H9 (cell line): ENCODE results near the gene OR6F1. TPM values are rescaled to one million over a fixed set of nuclear protein-coding genes. Genes with fewer than 3 reads are reported as not detected.

Experiments used
- DNase-seq: peaks from one replicate; pipeline ENCODE4 v3.0.0-alpha.2; 2017
- H2AFZ ChIP-seq: one replicate; pipeline ENCODE4 v1.6.1; 2013; ENCODE audit warnings: mild to moderate bottlenecking, low read length, control low read depth, moderate library complexity
- H2AK5ac ChIP-seq: 2 replicates; pipeline ENCODE4 v1.6.1; 2013; ENCODE audit warnings: low read length, control low read depth, mixed read lengths; ENCODE audit not compliant: insufficient read length
- H2BK120ac ChIP-seq: one replicate; pipeline ENCODE4 v1.6.1; 2013; ENCODE audit warnings: low read depth, mild to moderate bottlenecking, low read length, control low read depth, inconsistent platforms; ENCODE audit not compliant: poor library complexity, severe bottlenecking
- H2BK12ac ChIP-seq: 2 replicates; pipeline ENCODE4 v1.6.1; 2013; ENCODE audit warnings: low read length, control low read depth, mixed read lengths, low read depth; ENCODE audit not compliant: insufficient read length
- H2BK15ac ChIP-seq: 2 replicates; pipeline ENCODE4 v1.6.1; 2013; ENCODE audit warnings: low read depth, low read length, control low read depth
- H2BK20ac ChIP-seq: one replicate; pipeline ENCODE4 v1.6.1; 2013; ENCODE audit warnings: low read depth, mild to moderate bottlenecking, low read length, control low read depth, inconsistent platforms; ENCODE audit not compliant: poor library complexity, severe bottlenecking
- H2BK5ac ChIP-seq: 2 replicates; pipeline ENCODE4 v1.6.1; 2013; ENCODE audit warnings: low read length, control low read depth, mixed read lengths; ENCODE audit not compliant: insufficient read length
- H3K14ac ChIP-seq: 2 replicates; pipeline ENCODE4 v1.6.1; 2013; ENCODE audit warnings: low read length, control low read depth; ENCODE audit not compliant: insufficient read depth
- H3K18ac ChIP-seq: 2 replicates; pipeline ENCODE4 v1.6.1; 2013; ENCODE audit warnings: low read depth, mild to moderate bottlenecking, mixed read lengths, low read length, control low read depth; ENCODE audit not compliant: insufficient read length
- H3K23ac ChIP-seq: 2 replicates; pipeline ENCODE4 v1.6.1; 2013; ENCODE audit warnings: low read length, control low read depth, mixed read lengths, low read depth; ENCODE audit not compliant: insufficient read length
- H3K23me2 ChIP-seq: 2 replicates; pipeline ENCODE4 v1.6.1; 2013; ENCODE audit warnings: low read depth, mild to moderate bottlenecking, mixed read lengths, low read length, control low read depth; ENCODE audit not compliant: insufficient read length, poor library complexity, severe bottlenecking
- H3K27ac ChIP-seq: 2 replicates; pipeline ENCODE4 v1.5.1; 2013; ENCODE audit warnings: low read length, control low read depth, mixed read lengths, low read depth; ENCODE audit not compliant: insufficient read length
- H3K27me3 ChIP-seq: 2 replicates; pipeline ENCODE4 v1.6.1; 2013; ENCODE audit warnings: low read length, control low read depth, inconsistent platforms; ENCODE audit not compliant: insufficient read depth
- H3K4ac ChIP-seq: 2 replicates; pipeline ENCODE4 v1.6.1; 2013; ENCODE audit warnings: low read depth, mild to moderate bottlenecking, control low read depth, inconsistent platforms, low read length, moderate library complexity
- H3K4me1 ChIP-seq: 2 replicates; pipeline ENCODE4 v1.6.1; 2013; ENCODE audit warnings: low read length, control low read depth, inconsistent platforms; ENCODE audit not compliant: insufficient read depth
- H3K4me2 ChIP-seq: 2 replicates; pipeline ENCODE4 v1.6.1; 2013; ENCODE audit warnings: low read length, control low read depth, mixed read lengths; ENCODE audit not compliant: insufficient read length, insufficient read depth
- H3K56ac ChIP-seq: 2 replicates; pipeline ENCODE4 v1.6.1; 2013; ENCODE audit warnings: low read depth, mild to moderate bottlenecking, mixed read lengths, low read length, control low read depth; ENCODE audit not compliant: insufficient read length
- H3K79me1 ChIP-seq: 2 replicates; pipeline ENCODE4 v1.6.1; 2013; ENCODE audit warnings: low read depth, mild to moderate bottlenecking, moderate library complexity, low read length, control low read depth, inconsistent platforms; ENCODE audit not compliant: insufficient read depth, poor library complexity, severe bottlenecking
- H3K79me2 ChIP-seq: 2 replicates; pipeline ENCODE4 v1.6.1; 2013; ENCODE audit warnings: low read length, control low read depth, inconsistent platforms; ENCODE audit not compliant: insufficient read depth
- H3K9ac ChIP-seq: 2 replicates; pipeline ENCODE4 v1.6.1; 2013; ENCODE audit warnings: low read length, control low read depth, mixed read lengths; ENCODE audit not compliant: insufficient read length; ENCODE audit errors: extremely low read depth
- H3K9me3 ChIP-seq: one replicate; pipeline ENCODE4 v1.6.1; 2013; ENCODE audit warnings: low read depth, low read length, inconsistent platforms; ENCODE audit not compliant: control insufficient read depth
- H3T11ph ChIP-seq: one replicate; pipeline ENCODE4 v1.6.1; 2013; ENCODE audit warnings: mild to moderate bottlenecking, low read length, control low read depth, inconsistent platforms
- H4K20me1 ChIP-seq: one replicate; pipeline ENCODE4 v1.6.1; 2013; ENCODE audit not compliant: control insufficient read depth, insufficient read length, insufficient read depth
- H4K5ac ChIP-seq: 2 replicates; pipeline ENCODE4 v1.6.1; 2013; ENCODE audit warnings: low read depth, mild to moderate bottlenecking, mixed read lengths, low read length, control low read depth; ENCODE audit not compliant: insufficient read length
- H4K8ac ChIP-seq: replicated peaks from 2 replicates; pipeline ENCODE4 v1.6.1; 2013; ENCODE audit warnings: low read length, control low read depth, mixed read lengths, low read depth; ENCODE audit not compliant: insufficient read length
- H4K91ac ChIP-seq: 2 replicates; pipeline ENCODE4 v1.6.1; 2013; ENCODE audit warnings: low read depth, mild to moderate bottlenecking, moderate library complexity, mixed read lengths, low read length, control low read depth; ENCODE audit not compliant: insufficient read length
- H3K27ac Mint-ChIP-seq, 3 experiments: 2 replicates in 2 of 3; 3 replicates in 1 of 3; pipeline ENCODE4 v1.8.0; 2020 to 2021; ENCODE audit warnings: mixed read lengths in 3 of 3, mild to moderate bottlenecking in 1 of 3, moderate library complexity in 1 of 3
- H3K27me3 Mint-ChIP-seq: 2 replicates; pipeline ENCODE4 v1.8.0; 2021; ENCODE audit warnings: low read depth, mild to moderate bottlenecking, moderate library complexity, mixed read lengths
- H3K36me3 Mint-ChIP-seq, 3 experiments: 2 replicates in 2 of 3; 3 replicates in 1 of 3; pipeline ENCODE4 v1.8.0; 2020 to 2021; ENCODE audit warnings: low read depth in 3 of 3, mixed read lengths in 3 of 3; ENCODE audit not compliant: insufficient read depth in 1 of 3
- H3K4me1 Mint-ChIP-seq, 2 experiments: 2 replicates each; pipeline ENCODE4 v1.8.0; 2020; ENCODE audit warnings: mixed read lengths in 2 of 2
- H3K4me3 Mint-ChIP-seq, 2 experiments: 2 replicates in 1 of 2; 3 replicates in 1 of 2; pipeline ENCODE4 v1.8.0; 2020 to 2021; ENCODE audit warnings: mild to moderate bottlenecking in 2 of 2, mixed read lengths in 2 of 2, moderate library complexity in 1 of 2
- H3K9me3 Mint-ChIP-seq, 2 experiments: 2 replicates in 1 of 2; 3 replicates in 1 of 2; pipeline ENCODE4 v1.8.0; 2020; ENCODE audit warnings: mild to moderate bottlenecking in 2 of 2, mixed read lengths in 2 of 2, moderate library complexity in 1 of 2
- WGBS: extraction: QIAGEN DNeasy Blood & Tissue Kit; methylation state at CpG from one replicate; pipeline ENCODE4 v1.1.7; 2013; ENCODE audit warnings: missing lambda C conversion rate, low lambda C conversion rate, mixed read lengths; ENCODE audit not compliant: insufficient read length; ENCODE audit errors: extremely low coverage; 5-methylcytosine and 5-hydroxymethylcytosine counted together
- total RNA-seq: library from RNA; stranded (reverse); gene quantifications from 2 replicates; pipeline ENCODE4 v1.2.1, GENCODE V29; 2021
- TF ChIP-seq, protein P1 (sequence below): fragments of 200-600 bp; sonication (generic); conservative IDR thresholded peaks from 3 replicates; pipeline ENCODE4 v1.8.0; 2021; ENCODE audit warnings: antibody characterized with exemption, mild to moderate bottlenecking

The OR6F1 gene
- total RNA-seq, 1 experiment from 2014 or later = not detected

DNA sequence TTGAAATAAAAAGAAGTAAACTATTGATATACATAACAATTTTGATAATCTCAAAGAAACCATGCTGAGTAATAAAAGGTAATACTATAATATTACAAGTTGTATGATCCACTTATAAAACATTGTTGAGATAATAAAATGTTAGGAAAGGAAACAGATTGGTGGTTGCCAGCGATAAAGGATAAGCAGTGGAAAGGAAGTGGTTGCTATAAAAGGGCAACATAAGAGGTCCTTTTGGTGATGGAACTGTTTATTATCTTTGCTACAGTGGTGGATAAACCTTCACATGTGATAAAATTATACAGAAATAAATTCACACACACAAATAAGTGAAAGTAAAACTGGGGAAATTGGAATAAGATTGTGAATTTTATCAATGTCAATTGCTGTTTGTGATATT, 15.1 kb downstream of the OR6F1 start:
- Mint-ChIP-seq H3K27ac (no peak overlapping the region), H3K4me1 (no peaks in the 10 kb centered on the region), H3K36me3 (peaks cover 0 to 3% (median 2%) of the 10 kb centered on the region in 3 experiments; a peak in 3 of 7 replicates), H3K4me3 (no peak overlapping the region), H3K9me3 (peaks cover 42 to 55% of the 10 kb centered on the region in 2 experiments), H3K27me3 (no peaks in the 10 kb centered on the region; the same call in 1 of the 2 replicates)
- Histone ChIP-seq H2BK12ac (no peak overlapping the region), H3K79me1 (no peaks in the 10 kb centered on the region), H4K5ac (no peak overlapping the region), H2BK5ac (no peak overlapping the region), H3K18ac (no peak overlapping the region), H3K79me2 (no peaks in the 10 kb centered on the region), H3K23ac (no peak overlapping the region), H2AK5ac (no peak overlapping the region), H2BK120ac (no peak overlapping the region), H4K91ac (no peak overlapping the region), H3K56ac (no peak overlapping the region), H3K4ac (no peak overlapping the region), H3K9me3 (peaks cover 5% of the 10 kb centered on the region), H3T11ph (no peak overlapping the region), H3K4me1 (no peaks in the 10 kb centered on the region), H3K23me2 (no peaks in the 10 kb centered on the region), H3K9ac (no peak overlapping the region), H2BK20ac (no peak overlapping the region), H3K27me3 (no peaks in the 10 kb centered on the region), H2BK15ac (no peak overlapping the region), H3K4me2 (no peak overlapping the region), H3K27ac (no peak overlapping the region), H4K8ac (no peak overlapping the region), H3K14ac (no peak overlapping the region), H4K20me1 (no peaks in the 10 kb centered on the region), H2AFZ (no peak overlapping the region)
- DNase-seq = no peak
- WGBS = no CpG with 5 or more reads among the region's 1 CpG
- TF ChIP-seq, protein P1, sequence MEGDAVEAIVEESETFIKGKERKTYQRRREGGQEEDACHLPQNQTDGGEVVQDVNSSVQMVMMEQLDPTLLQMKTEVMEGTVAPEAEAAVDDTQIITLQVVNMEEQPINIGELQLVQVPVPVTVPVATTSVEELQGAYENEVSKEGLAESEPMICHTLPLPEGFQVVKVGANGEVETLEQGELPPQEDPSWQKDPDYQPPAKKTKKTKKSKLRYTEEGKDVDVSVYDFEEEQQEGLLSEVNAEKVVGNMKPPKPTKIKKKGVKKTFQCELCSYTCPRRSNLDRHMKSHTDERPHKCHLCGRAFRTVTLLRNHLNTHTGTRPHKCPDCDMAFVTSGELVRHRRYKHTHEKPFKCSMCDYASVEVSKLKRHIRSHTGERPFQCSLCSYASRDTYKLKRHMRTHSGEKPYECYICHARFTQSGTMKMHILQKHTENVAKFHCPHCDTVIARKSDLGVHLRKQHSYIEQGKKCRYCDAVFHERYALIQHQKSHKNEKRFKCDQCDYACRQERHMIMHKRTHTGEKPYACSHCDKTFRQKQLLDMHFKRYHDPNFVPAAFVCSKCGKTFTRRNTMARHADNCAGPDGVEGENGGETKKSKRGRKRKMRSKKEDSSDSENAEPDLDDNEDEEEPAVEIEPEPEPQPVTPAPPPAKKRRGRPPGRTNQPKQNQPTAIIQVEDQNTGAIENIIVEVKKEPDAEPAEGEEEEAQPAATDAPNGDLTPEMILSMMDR = no peak
